ENCODE results near the gene RBM14.

- no peak for TF ChIP-seq CTCF (IDR thresholded peaks at IDR 0.05; ENCODE audit: low read length)
- TF ChIP-seq EZH2 (IDR thresholded peaks at IDR 0.05; ENCODE audit: borderline replicate concordance, low read length), result no peak
These were observed 10.0 kb downstream of the RBM14 start for GRCh38 chr11:66626382-66626781.
